ENCODE data around the gene RNF17.

The RNF17 gene

DNA sequence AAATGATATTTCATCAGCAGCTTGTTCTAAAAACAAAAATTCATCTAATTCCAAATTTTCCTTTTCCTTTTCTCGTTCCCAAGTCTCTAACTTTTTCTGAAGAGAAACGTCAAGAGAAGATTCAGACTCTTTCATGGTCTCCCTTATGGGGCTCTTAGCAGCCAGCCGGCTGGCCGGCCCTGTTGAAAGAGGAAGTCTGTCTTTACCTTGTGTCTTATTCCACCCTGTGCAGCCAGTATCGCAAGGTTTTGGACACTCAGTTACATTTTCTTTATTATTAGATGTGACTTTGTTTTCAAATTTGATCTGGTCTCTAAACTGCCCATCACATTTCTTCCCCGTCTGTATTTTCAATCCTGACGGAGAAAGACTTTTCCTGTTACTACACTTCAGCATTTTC, 142.3 kb downstream of the RNF17 start:
- DNase-seq = no peak

GRCh38 chr13:24910502-24911132, 146.6 kb downstream of the RNF17 start:
- no peak for DNase-seq

- DNase-seq = no peak
These were observed 147.4 kb downstream of the RNF17 start for GRCh38 chr13:24911133-24911908.

DNA sequence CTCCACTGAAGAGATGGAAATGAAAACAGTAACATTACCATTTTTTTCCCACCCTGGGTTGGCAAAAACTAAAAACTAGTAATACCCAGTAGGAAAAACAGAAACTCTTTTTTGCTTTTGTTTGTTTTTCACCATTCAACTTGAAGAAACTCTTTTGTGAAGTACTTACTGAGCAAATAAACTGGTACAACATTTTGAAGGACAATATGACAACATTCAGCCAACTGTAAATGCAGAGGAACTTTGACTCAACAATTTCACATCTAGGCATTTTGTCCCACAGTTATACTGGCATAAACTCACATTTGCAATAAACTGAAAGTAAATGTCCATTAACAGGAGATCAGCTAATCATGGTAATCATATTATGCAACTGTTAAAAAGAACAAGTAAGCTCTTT, 152.5 kb downstream of the RNF17 start:
- no peak for DNase-seq

GRCh38 chr13:24921003-24921402, 157.0 kb downstream of the RNF17 start:
- no peak for DNase-seq

- DNase-seq = peak; percentile 15
These were observed 157.9 kb downstream of the RNF17 start for GRCh38 chr13:24921881-24922280.

GRCh38 chr13:24922387-24922744, 158.4 kb downstream of the RNF17 start:
- no peak for DNase-seq

DNA sequence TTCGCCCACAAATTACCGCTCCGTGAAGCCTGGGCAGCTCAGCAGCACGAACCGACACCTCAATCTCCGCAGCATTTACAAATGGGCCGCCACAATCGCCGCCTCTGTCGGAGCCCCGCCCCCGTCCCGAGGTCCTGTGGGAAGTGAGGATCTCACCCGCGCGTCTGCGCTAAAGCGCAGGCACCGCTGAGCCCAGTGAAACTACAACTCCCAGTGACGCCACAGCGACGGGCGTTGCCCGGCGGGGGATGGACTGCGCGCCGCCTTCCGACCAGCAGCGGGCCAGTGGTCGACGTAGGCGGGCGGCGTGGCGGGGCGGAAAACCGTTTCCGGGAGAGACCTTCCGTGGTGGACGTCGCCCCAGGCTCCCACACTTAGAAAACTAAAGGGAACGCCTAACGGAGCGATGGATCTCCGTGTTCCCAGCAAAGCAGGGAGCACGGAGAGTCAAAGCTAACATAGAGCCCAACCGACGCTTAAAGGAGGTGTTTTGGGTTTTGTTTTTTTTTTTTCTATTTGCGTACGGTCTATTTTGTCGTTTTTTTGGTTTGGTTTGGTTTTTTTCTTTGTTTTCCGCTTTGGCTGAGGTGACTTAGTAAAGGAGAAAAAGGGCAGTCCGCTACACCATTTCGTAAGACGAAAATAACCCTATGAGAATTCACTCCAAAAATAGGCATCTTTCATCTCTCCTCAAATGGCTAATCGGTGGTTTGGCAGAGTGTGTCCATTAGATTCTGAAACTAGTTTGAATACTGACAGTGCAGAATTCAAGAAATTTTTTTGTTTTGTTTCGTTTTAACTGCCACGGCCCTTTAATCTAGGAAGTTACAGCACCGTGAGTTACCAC, 159.0 kb downstream of the RNF17 start:
- peak; percentile 98 for DNase-seq

GRCh38 chr13:24925318-24926231, 161.6 kb downstream of the RNF17 start:
- no peak for DNase-seq

- DNase-seq = no peak
These were observed 163.9 kb downstream of the RNF17 start for GRCh38 chr13:24927810-24928404.

DNA sequence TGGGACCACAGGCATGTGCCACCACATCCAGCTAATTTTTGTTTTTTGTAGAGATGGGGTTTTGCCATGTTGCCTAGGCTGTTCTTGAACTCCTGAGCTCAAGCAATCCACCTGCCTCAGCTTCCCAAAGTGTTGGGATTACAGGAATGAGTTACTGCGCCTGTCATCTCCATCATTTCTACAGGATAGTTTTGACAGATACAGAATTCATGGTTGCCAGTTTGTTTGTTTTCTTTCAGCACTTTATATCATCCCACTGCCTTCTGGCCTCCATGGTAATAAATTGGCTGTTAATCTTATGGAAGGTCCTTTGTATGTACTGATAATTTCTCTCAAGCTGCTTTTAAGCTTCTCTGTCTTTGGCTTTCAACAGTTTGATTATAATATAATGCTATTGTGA, 165.2 kb downstream of the RNF17 start:
- DNase-seq = no peak

Data from eye (tissue), 1 donor.